ENCODE results near the gene RIN3. TPM values are rescaled to one million over a fixed set of nuclear protein-coding genes. Genes with fewer than 3 reads are reported as not detected.
A peak's percentile ranks its signal among the peaks of the same experiment; 100 is the strongest.

RIN3 gene
- total and polyA plus RNA-seq, 2 of the 4 experiments (the other 2 are of a cell fraction), result 2.5 to 11.1 TPM

- H3K27ac ChIP-seq (ENCODE audit: insufficient read depth, low read length), result peak overlapping the region; percentile 100
- H3K9me3 ChIP-seq (ENCODE audit: control insufficient read depth, insufficient read depth, low read length), result peaks cover 5% of the 10 kb centered on the region
- peak overlapping the region; percentile 99 for H2BK120ac ChIP-seq (ENCODE audit: low read depth, low read length)
- DNase-seq (no peak), ATAC-seq (ENCODE audit: low read depth) (no peak)
- intact Hi-C loops (cut with micrococcal nuclease) (loop anchor here (5.0 to 10.0 kb wide), 2 partner anchors 107 to 134 kb away; partner anchors contain the start of gene RIN3), dilution Hi-C loops (cut with HindIII; ENCODE audit: low sequenced_read_pairs, unreplicated experiment) (no loop called here), in situ Hi-C loops (cut with MboI; ENCODE audit: low sequenced_read_pairs) (no loop called here)
- H2AFZ ChIP-seq (replicated peaks; ENCODE audit: low read length, poor library complexity), result no peak overlapping the region
- H2BK15ac ChIP-seq (ENCODE audit: low read depth, low read length), result peak overlapping the region; percentile 97; the same call in 2 of the 3 replicates
- 0 out of 2 replicates have a peak overlapping the region, but pooled peaks have one; percentile 91 for H3K56ac ChIP-seq (ENCODE audit: extremely low read depth, insufficient read depth, low read length)
- H3K4me3 ChIP-seq (ENCODE audit: insufficient read depth, low read depth, low read length), result no peak overlapping the region
- H3K14ac ChIP-seq (replicated peaks; ENCODE audit: low read depth, low read length), result peak overlapping the region; percentile 98
- peak overlapping the region; percentile 95 for H2AK5ac ChIP-seq (ENCODE audit: low read depth, low read length)
- peak overlapping the region; percentile 100 for H4K91ac ChIP-seq (ENCODE audit: insufficient read depth, low read depth, low read length)
- peak overlapping the region; percentile 68 for H4K5ac ChIP-seq (ENCODE audit: low read depth, low read length)
- TF ChIP-seq MXI1 (IDR thresholded peaks at IDR 0.05; ENCODE audit: borderline replicate concordance, low read depth, low read length), result no peak
- TF ChIP-seq MAFK (IDR thresholded peaks at IDR 0.05; ENCODE audit: low read depth, low read length), result no peak
- TF ChIP-seq BHLHE40 (IDR thresholded peaks at IDR 0.05; ENCODE audit: low read depth, low read length), result no peak
- no peak for TF ChIP-seq CHD1 (IDR thresholded peaks at IDR 0.05; ENCODE audit: low read depth, low read length)
- no peak for TF ChIP-seq RCOR1 (IDR thresholded peaks at IDR 0.05; ENCODE audit: insufficient replicate concordance, low read length)
- TF ChIP-seq CTCF (conservative IDR thresholded peaks at IDR 0.05; ENCODE audit: low read depth, low read length), result no peak
- no peak for TF ChIP-seq POLR2A (IDR thresholded peaks at IDR 0.05; ENCODE audit: low read depth, low read length)
- TF ChIP-seq NFE2L2 (IDR thresholded peaks at IDR 0.05; ENCODE audit: low read depth, low read length), result no peak
- TF ChIP-seq RAD21 (IDR thresholded peaks at IDR 0.05; ENCODE audit: low read length), result no peak
- no peak for TF ChIP-seq CEBPB (IDR thresholded peaks at IDR 0.05; ENCODE audit: low read depth, low read length)
- no peak for TF ChIP-seq FOS (IDR thresholded peaks at IDR 0.05; ENCODE audit: low read depth, low read length)
- TF ChIP-seq MAZ (IDR thresholded peaks at IDR 0.05; ENCODE audit: borderline replicate concordance, low read depth, low read length), result no peak
- TF ChIP-seq RFX5 (IDR thresholded peaks at IDR 0.05; ENCODE audit: low read depth, low read length), result no peak
- H3K9ac ChIP-seq (ENCODE audit: low read depth, low read length), result 0 out of 2 replicates have a peak overlapping the region, but pooled peaks have one; percentile 90
- peaks cover 14 to 44% of the 10 kb centered on the region in 2 experiments; a peak in 3 of 4 replicates for H3K79me1 ChIP-seq (ENCODE audit: low read depth in 1 of 2, low read length in 2 of 2)
- BruUV-seq (replicated peaks), result no TSS peak
- peak overlapping the region; percentile 99 for H2BK5ac ChIP-seq (ENCODE audit: low read depth, low read length, poor library complexity, severe bottlenecking)
- no peaks in the 10 kb centered on the region for H3K27me3 ChIP-seq (ENCODE audit: control insufficient read depth, insufficient read depth, low read length)
- peak overlapping the region; percentile 87 for H2BK20ac ChIP-seq (ENCODE audit: low read depth, low read length)
- no CpG with 5 or more reads among the region's 7 CpGs for WGBS, 2 experiments (ENCODE audit: extremely low coverage in 2 of 2, insufficient read length in 1 of 2)
- H3K18ac ChIP-seq (ENCODE audit: low read depth, low read length), result peak overlapping the region; percentile 97
- peak overlapping the region; percentile 100 for H3K4ac ChIP-seq (ENCODE audit: low read depth, low read length)
- H3K4me1 ChIP-seq (ENCODE audit: control insufficient read depth, insufficient read depth, low read length), result peaks cover 48% of the 10 kb centered on the region
- peak overlapping the region; percentile 98; the same call in 1 of the 2 replicates for H3K23ac ChIP-seq (ENCODE audit: low read depth, low read length)
- peaks cover 26% of the 10 kb centered on the region; the same call in 1 of the 2 replicates for H3K36me3 ChIP-seq (ENCODE audit: control insufficient read depth, insufficient read depth, low read length)
- CTCF ChIA-PET, result no interaction called here
- POLR2A ChIA-PET (ENCODE audit: unreplicated experiment), result no interaction called here
- H4K20me1 ChIP-seq (ENCODE audit: insufficient read depth, low read length), result 0 out of 2 replicates have a peak, but pooled peaks cover 4% of the 10 kb centered on the region
- H3K4me2 ChIP-seq (ENCODE audit: low read depth, low read length), result no peak overlapping the region
- H4K8ac ChIP-seq (ENCODE audit: low read depth in 2 of 2, low read length in 2 of 2), result peak overlapping the region; percentile 93 to 98; a peak in 3 of 4 replicates
- H2AK9ac ChIP-seq (replicated peaks; ENCODE audit: low read depth, low read length, poor library complexity), result peak overlapping the region; percentile 39
- H3K9me1 ChIP-seq (ENCODE audit: insufficient read depth, low read length), result peaks cover 43% of the 10 kb centered on the region
Observed at GRCh38 chr14:92649066-92649465, 135.5 kb downstream of the RIN3 start.
